GM12801 (cell line): ENCODE measurements around the gene CD276.

Experiments
- CTCF ChIP-seq: IDR thresholded peaks from one replicate; pipeline ENCODE4 v1.5.1; 2011; ENCODE audit warnings: control low read depth; ENCODE audit not compliant: insufficient read length; ENCODE audit errors: extremely low read depth

CD276 gene

DNA sequence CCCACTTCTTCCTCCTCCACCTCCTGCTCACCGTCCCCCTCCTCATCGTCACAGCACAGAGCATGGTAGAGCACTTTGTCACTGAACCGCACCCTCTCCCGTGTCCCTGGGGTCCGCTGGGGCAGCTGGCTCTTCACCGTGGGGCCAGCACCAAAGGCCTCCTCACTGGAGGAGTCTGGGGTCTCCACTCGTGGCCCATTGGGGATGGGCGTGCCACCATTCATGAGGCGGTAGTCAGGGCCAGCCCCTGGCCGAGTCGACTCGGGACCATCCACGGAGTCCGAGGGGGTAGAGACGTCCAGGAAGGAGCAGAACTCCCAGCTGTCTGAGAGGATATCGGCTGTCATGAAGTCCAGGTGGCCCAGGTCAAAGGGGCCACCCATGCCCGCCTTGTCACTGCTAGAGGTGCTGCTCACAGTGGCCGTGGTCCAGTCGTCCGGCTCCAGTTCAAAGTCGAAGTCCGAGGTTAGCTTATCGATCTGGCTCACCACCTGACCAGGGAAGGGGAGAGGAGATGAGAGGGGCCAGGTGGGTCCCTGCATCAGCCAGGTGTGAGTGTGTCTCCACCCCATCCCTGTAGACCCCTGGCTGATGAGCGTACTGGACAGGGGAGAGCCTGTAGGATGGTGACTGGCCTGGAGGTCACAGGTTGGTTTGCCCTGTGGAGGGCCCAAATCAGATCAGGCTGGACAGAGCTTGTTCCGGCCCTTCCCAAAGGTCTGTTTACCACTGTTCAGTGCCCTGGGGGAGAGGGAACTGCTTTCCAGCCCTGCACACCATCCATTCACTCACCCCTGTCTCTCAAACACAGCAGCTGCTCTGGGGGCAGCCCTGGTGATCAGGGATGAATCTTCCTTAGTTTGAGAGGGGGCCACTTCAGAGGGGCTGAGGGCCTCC is 56.2 kb downstream of the CD276 start:
- TF ChIP-seq CTCF: no peak

DNA sequence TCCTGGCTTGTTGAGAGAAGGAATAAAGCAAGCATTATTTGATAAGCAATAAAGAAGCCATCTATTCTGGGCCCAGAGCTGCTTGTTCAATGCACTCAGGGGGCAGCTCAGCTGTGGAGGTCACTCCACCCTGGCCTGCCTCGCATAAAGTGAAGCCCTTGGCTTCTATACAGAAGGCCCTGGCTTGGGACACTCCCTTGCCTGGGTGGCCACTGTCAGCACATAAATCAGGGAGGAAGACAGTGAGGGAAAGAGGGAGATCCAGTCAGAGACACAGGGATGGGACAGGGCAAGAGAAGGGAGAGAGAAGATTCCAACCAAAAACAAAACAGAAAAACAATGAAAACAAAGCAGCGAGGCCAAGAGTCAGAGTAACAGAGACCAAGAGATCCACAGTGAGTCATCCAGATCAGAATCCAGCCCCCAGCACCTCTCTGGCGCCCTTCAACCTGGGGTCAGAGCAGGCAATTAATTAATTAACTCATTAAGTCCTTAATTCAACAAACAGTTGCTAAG is 57.2 kb downstream of the CD276 start:
- no peak for TF ChIP-seq CTCF

GRCh38 chr15:73744293-73744692 is 60.1 kb downstream of the CD276 start:
- TF ChIP-seq CTCF: no peak

DNA sequence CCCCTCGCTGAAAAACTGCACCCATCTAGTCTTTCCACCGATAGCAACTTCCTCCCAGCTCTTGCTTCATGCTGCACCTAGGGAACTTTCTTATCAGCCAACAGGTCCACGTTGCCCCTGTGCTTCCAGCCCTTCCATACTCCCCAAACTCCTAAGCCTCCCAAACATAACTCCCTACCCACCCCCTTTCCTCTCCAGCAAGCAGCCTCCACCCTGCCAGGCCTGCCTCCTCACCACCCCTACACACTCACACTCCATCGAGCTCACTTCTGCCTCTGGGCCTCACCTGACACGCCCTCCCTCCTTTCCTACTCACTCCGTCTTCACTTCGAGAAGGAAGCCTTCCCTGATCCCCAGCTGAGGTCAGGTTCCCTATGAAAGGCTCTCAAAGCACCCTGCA is 60.9 kb downstream of the CD276 start:
- no peak for TF ChIP-seq CTCF

DNA sequence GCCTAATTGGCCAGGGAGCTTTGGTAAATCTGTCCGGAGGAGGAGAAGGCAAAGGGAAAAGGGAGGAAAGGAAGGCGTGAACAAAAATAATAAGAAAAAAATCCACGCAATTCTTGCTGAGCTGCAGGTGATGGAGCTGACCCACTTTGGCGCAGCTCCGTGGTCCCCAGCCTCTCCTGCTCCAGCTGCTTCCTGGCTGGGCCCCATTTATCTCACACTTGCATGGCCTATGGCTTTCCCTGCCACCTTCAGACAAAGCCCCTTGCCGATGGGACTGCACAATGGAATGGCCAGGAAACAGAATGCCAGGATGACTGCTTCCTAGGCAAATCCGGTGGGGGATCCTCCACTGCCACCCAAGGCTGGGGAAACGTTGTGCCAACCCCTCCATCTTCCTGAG is 62.1 kb downstream of the CD276 start:
- TF ChIP-seq CTCF: no peak

DNA sequence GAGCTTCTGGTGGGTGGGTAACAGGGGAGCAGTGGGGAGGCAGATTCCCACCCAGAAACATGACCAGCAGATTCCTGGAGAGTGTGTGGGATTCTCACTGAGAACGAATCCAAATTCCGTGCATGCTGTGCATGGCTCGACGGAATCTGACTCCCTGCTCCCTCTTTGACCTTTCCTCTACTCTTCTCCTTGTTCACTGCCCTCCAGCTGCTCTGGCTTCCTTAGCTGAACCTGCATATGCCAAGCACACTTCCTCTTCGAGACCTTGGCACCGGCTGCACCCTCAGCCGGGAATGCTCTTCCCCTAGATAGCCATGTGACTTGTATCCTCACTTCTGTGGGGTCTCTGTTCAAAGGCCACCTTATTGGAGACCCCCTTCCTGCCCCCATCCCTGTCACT is 62.7 kb downstream of the CD276 start:
- no peak for TF ChIP-seq CTCF

- TF ChIP-seq CTCF: no peak
Measured at GRCh38 chr15:73747847-73748590, 63.8 kb downstream of the CD276 start.
